HL-60/S4 (cell line): ENCODE results near the gene AGBL4.

ENCODE experiments used
- in situ Hi-C: fragments of 300-500 bp; cut with MboI; formaldehyde crosslinking; loops from 2 replicates; pipeline ENCODE4 v1.14.3; 2022; ENCODE audit warnings: low sequenced_read_pairs

AGBL4 gene

DNA sequence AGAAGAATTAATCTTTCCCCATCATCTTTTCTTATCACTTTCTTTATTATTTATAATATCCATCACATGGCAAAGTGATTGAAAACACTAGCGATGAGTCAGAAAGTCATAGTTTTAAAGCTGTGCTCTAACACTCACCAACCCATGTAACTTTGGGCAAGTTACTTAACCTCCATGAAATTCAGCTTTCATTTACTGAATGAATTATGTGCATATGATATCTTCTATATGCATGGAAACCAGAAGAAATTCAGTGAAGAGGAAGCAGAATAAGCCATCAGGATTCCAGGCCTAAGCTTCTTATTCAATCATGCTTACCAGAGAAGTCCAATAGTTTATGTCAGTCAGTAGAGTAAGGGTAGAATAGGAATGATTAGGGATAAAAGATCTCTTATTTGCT is 300.1 kb downstream of the AGBL4 start:
- in situ Hi-C loops = no loop called here

DNA sequence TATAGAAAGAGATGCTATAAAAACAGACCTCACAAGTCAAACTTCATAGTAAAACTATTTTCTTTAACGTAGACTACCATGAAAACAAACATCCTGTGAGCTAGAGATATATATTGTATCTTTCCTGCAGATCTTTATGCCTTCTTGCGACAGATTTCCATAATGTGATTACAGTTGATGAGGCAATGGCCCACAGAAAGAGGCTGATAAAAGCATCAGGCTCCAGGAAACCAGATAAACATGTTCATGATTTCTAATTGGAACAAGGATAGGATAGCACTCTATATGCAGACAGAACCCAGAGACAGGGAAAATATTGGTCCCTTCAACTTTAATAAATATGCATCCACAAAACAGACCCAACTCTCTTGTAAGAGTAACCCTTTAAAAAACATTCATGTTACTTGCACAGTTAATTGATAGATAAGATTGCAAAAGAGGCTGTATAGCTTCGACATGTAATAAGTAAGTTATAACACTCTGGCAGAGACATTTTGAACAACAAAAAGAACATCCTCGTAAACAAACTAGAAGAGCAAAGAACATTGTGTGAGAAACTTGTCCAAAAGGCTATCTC is 329.4 kb downstream of the AGBL4 start:
- in situ Hi-C loops = no loop called here

DNA sequence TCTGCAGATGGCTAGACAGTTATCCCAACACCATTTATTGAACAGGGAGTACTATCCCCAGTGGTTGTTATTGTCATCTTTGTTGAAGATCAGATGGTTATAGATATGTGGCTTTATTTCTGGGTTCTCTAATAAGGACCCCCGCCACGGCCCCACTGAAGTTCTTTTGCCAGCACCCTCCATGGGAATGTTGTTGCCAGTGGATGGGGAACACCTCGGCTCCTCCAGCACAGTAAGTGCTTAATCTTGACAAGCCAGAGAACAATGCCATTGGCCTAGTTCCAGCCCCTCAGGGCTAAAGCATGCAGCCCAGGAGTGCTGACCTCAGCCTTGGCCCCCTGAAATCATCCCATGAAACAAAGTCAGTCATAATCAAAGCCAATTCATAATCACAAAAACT is 337.6 kb downstream of the AGBL4 start:
- in situ Hi-C loops = no loop called here

DNA sequence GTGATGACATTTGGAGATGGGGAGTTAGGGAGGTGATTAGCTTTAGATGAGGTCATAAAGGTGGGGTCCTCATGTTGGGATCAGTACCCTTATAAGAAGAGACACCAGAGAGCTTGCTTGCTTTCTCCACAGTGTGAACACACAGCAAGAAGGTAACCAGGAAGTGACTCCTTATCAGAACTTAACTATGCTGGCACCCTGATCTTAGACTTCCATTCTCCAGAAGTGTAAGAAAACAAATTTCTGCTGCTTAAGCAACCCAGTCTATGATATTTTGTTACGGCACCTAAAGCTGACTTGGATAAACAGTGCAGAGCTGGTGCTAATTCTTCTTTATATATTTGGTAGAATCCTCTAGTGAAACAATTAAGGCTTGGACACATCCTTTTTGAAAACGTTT is 346.0 kb downstream of the AGBL4 start:
- in situ Hi-C loops = no loop called here

DNA sequence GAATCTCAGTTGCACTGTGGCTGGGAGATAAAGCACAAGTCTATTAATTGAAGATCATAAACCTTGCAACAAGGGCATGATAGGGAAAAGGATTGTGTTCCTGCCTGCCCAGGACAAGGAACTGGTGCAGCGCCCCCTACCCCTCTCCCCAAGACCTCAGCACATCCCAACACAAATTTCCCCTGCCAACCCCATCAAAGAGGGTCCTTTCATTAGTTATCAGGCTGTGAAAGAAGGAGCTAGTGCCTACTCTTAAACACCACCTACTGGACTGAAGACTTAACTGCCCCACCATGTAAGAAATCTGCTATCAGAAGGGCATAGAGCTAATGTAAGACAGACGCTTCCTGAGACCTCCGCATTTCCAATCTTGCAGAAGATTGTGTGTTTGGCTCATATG is 372.6 kb downstream of the AGBL4 start:
- in situ Hi-C loops = no loop called here

DNA sequence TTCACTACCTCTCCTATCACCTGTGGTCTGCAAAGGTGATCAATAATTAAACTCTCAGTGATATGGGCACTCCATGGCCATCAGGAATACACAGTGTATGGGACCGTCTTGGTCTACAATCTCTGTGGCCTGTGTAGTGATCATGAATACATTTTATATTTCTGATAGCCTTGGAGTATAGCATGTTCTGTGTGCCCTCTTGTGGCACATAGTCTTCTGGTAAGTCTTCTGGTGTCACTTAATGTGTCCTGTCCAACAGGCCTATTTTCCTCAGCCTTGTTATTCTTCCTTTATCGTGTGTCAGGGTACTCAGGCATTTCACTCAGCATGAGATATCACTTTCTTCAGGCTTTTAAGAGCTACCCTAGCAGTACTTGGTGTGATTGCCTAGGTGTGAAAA is 393.6 kb downstream of the AGBL4 start:
- in situ Hi-C loops = no loop called here

DNA sequence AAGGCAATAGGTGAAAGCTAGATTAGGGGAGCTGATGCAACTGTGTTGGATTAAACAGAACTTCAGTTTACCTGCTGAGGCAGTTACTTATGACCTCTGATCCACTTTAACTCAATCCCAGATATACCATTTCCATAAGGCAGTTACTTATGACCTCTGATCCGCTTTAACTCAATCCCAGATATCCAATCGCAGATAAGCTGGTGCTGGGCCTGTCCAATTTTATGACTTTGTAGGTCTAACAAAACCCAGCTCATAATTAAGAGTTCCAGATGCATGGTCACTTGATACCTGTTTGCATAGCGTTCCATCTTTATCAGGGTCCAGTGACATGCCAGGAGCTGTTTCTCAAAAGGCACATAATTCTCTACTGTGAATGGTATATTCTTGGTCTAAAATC is 396.0 kb downstream of the AGBL4 start:
- in situ Hi-C loops = no loop called here

DNA sequence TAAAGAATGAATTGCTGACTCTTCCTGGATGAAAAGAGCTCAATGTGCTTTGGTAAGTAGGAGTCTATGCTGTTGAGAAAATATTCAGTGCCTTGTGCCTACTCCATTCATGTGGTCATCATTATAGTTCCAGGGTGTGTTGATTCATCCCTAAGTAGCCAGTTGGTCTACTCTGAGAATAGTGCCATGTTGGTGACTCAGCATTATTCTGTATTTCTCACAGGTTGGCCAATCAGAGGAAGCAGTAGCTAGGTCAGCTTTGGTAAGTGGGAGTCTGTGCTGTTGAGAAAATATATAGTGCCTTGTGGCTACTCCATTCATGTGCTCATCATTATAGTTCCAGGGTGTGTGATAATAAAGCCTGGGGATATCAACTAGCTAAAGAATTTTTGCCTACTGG is 397.3 kb downstream of the AGBL4 start:
- in situ Hi-C loops = no loop called here

DNA sequence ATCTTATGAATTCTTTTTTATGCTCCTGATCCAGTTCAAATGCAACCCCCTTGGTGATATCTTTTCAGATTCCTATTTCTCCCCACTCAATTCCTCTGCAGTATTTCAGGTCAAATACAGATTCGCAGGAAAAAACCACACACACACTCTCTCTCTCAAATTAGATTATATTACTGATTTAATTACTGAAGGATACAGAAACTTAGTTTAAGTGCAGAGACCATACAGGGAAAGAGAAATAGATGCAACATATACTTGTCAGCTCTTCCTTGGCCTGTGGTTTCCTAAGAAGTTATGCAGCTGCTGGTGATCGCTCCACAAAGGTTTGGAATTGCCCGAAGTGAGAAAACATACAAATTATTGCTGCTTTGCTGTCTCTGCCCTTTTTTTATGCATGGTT is 400.9 kb downstream of the AGBL4 start:
- in situ Hi-C loops = no loop called here

DNA sequence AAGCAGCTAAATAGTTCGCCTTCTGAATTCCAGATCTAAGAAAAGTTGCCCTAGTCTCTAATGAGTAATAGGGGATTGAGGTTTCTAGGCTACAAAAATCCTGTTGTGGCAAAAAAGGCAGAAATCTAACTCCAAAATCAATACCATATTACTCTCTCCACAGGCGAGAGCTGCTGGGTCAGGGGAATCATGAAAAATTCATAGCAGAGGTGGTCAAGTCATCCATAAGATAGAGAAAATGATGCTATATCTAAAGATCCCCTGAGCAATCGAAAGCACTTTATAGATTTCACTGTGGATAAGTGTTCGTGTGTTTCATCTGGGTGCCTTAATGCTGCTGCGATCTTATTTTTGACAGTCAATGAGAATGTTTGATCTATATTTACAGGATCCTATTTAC is 417.7 kb downstream of the AGBL4 start:
- in situ Hi-C loops = no loop called here

DNA sequence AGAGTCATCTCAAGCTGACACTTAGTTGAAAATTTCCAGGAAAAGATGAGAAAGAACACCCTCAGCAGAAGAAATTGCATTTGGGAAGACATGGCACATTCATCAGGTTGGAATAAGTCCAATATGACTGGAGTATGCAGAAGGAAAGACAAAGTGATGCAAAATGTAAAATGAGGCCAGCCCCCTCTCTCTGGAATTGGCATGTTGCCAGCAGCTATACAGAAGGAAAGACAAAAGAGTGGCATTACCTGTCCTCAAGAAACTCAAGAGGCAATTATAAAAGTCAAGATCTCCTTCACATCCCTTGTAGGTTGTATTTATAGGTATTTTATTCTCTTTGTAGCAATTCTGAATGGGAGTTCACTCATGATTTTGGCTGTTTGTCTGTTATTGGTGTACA is 426.3 kb downstream of the AGBL4 start:
- in situ Hi-C loops = no loop called here

DNA sequence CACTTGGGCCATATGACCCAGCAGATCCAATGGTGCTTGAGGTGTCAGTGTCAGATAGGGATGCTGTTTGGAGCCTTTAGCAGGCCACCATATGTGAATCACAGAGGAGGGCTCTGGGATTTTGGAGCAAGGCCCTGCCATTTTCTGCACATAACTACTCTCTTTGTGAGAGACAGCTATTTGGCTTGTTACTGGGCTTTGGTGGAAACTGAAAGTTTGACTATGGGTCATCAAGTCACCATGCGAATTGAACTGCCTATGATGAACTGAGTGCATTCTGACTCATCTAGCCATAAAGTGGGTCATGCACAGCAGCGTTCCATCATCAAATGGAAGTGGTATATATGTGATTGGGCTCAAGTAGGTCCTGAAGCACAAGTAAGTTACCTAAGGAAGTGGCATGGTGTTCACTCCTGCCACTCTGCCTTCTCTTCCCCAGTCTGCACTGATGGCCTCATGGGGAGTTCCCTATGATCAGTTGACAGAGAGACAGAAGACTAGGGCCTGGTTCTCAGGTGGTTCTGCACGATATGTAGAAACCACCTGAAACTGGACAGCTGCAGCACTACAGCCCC is 447.3 kb downstream of the AGBL4 start:
- in situ Hi-C loops = no loop called here

DNA sequence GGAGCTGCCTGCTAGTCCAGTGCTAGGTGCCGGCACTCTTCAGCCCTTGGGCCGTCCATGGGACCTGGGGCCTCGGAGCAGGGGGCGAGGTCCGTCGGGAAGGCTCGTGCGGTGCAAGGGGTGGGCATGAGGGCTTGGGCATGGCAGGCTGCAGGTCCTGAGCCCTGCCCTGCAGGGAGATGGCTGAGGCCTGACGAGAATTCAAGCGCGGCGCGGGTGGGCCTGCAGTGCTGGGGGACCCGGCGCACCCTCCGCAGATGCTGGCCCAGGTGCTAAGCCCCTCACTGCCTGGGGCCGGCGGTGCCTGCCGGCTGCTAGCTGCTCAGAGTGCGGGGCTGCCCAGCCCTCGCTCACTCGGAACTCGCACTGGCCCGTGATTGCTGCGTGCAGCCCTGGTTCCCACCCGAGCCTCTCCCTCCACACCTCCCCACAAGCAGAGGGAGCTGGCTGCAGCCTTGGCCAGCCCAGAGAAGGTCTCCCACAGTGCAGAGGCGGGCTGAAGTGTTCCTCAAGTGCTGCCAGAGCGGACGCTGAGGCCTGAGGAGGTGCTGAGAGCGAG is 467.0 kb downstream of the AGBL4 start:
- in situ Hi-C loops = no loop called here

DNA sequence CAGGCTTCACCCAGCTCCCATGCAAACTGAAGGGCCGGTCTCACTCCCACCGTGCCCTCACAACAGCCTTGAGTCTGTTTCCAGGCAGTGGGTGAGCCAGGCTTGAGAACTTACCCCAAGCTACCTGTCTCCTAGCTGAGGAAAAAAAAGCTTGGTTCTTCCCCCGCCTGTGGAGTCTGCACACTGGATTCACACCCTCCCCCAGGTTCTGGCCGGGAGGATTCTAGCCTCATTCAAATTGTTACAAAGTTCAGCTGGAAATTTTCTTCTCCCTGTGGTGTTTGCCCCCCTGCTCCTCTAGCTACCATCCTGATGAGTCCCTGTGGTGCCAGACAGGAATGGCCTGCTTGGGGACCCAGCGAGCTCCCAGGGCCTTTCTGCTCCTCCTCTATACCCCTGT is 471.7 kb downstream of the AGBL4 start:
- in situ Hi-C loops = no loop called here

DNA sequence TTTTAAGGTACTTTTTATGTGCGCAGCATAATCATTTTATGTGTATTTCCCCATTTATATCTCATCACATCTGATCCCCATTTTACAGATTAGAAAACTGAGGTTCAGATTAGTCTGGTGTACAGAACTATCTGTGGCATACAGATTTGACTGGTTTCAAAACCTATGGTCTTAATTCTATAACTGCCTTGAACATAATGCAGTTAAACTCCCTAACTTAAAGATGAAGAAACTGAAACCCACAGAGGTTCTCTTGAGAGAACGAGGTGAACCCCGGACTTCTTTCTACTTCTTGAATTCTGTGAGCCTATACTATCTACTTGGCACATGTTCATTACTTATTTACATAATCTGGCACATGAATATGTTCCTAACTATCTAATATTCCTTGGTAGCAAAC is 479.1 kb downstream of the AGBL4 start:
- in situ Hi-C loops = no loop called here

DNA sequence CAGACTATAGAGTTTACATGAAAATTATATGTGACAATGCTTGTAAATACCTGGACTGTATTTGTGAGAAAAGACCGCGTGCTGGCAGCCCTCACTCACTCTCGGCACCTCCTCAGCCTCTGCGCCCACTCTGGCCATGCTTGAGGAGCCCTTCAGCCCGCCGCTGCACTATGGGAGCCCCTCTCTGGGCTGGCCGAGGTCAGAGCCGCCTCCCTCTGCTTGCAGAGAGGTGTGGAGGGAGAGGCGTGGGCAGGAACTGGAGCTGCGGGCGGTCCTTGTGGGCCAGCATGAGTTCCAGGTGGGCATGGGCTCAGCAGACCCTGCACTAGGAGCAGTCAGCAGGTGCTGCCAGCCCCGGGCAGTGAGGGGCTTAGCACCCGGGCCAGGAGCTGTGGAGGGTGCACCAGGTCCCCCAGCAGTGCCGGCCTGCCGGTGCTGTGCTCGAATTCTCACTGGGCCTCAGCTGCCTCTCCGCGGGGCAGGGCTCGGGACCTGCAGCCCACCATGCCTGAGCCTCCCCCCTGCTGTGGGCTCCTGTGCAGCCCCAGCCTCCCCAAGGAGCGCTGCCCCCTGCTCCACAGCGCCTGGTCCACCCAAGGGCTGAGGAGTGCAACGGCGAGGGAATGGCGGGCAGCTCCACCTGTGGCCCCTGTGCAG is 482.5 kb downstream of the AGBL4 start:
- in situ Hi-C loops = no loop called here

DNA sequence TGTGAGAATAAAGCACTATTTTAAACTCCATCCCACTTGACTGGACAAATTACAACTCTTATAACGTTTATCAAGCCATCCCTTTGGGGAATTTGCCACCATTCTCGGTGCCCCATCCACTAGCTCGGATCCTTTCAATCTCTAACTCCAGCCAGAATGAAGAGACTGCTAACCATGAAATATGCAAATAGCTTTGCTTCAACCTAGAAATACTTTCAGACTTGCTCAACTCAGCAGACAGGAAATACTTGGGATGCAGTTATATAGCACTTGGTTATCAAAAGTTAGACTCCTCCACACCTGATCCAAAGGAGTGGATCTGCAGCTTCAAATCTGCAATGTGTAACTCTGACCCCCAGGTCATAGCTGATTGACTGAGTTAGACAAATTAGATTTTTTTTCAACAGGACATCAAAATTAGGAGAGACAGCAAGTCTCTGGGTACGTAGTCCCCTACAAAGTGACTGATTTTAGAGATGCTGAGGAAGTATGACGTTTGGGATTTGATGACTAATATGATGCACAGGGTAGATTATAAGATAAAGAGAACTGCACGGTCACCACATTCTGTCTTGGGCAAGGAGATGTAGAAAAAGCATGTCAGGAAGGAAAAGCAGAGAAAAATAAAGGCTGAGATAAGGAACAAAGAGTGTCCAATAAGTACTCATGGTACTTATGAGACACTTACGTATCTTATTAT is 496.0 kb downstream of the AGBL4 start:
- in situ Hi-C loops = no loop called here

DNA sequence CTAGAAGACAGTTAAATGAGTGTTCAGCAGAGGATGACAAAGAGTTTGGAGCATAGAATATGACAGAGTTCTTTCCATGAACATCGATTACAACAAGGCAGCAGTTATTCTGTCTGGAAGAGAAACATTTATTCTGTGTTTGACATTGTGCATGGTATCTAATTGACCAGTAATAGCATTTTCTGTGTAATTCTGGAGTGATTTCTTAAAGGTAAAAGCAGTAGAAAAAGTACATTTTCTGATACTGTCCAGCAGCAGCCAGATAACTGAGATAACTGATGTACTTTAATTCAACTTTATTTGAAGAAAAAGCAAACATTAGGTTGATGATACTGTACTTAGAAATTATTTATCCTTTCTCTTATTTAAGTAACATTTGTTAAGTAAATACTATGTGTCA is 497.1 kb downstream of the AGBL4 start:
- in situ Hi-C loops = no loop called here

DNA sequence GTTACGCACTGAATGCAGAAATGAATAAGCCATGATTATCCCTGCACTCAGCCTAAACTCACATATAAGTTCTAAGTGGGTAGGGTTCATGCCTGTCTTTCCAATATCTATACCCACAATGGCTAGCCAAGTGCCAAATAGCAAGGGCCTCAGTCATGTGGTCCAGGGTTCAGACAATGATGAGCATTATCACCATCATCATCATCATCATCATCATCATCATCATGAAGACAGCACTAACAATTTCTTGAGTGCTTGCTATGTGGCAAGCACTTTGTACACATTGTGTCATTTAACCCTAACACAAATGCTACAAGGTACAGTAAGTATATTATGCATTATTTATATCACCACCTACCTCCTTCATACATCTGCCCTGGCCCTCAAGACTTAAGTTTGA is 500.0 kb downstream of the AGBL4 start:
- in situ Hi-C loops = no loop called here

DNA sequence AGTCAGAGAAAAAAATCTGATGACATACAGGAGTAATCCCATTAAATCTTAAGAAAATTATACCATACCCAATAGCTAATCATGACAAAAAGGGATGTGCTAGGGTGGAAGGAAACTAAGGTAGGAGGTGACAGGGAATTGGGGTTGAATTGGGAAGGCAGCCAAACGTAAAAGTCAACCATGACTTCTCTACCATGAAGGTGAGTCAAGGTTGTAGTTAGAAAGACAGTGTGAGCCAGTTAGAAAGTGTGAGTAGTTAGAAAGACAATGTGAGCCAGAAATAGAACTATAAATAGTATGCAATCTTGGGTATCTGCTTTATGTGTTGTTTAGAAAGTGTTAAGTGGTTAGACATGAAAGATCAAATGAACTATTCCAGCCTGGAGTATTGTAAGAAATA is 556.8 kb downstream of the AGBL4 start:
- in situ Hi-C loops = no loop called here

DNA sequence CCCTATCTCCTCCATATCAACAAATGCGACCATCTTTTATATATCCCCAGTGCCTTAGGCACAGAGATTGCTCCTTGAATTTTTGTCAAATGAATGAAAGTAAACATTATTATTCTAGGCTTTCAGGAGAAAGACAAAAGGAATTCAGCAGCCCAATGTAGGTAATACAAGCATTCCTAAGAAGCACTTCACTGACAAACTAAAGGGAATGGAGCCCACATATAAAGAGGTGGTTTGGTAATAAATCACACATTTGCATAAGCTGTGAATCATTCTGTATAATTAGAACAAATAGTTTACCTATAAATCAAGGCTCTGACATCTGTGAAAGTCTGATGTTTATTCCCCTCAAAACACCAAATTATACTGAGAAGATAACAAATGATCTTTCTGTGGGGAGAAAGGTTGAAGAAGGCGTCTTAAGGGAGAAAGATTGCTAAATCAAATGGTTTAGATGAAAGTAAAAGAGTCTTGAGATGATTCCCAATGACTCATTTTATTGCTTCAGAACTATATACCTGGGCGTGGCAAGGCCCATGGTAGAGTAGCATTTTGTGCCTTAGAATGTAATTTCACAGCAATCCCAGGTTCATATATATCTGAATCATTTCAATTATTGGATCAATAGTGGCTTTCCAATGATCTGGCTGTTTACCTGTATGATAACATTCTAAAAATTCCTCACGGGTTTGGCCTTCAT is 558.1 kb downstream of the AGBL4 start:
- in situ Hi-C loops = no loop called here
